Measurements from ENCODE around the gene AGTRAP. TPM values are rescaled to one million over a fixed set of nuclear protein-coding genes. Genes with fewer than 3 reads are reported as not detected.

The AGTRAP gene
- total RNA-seq, 1 donor from 2014 or later: 4.2 TPM

DNA sequence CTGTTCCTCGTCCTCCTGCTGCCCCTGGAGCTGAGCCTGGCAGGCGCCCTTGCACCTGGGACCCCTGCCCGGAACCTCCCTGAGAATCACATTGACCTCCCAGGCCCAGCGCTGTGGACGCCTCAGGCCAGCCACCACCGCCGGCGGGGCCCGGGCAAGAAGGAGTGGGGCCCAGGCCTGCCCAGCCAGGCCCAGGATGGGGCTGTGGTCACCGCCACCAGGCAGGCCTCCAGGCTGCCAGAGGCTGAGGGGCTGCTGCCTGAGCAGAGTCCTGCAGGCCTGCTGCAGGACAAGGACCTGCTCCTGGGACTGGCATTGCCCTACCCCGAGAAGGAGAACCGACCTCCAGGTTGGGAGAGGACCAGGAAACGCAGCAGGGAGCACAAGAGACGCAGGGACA lies 29.6 kb upstream of the AGTRAP start:
- DNase-seq: no peak

DNA sequence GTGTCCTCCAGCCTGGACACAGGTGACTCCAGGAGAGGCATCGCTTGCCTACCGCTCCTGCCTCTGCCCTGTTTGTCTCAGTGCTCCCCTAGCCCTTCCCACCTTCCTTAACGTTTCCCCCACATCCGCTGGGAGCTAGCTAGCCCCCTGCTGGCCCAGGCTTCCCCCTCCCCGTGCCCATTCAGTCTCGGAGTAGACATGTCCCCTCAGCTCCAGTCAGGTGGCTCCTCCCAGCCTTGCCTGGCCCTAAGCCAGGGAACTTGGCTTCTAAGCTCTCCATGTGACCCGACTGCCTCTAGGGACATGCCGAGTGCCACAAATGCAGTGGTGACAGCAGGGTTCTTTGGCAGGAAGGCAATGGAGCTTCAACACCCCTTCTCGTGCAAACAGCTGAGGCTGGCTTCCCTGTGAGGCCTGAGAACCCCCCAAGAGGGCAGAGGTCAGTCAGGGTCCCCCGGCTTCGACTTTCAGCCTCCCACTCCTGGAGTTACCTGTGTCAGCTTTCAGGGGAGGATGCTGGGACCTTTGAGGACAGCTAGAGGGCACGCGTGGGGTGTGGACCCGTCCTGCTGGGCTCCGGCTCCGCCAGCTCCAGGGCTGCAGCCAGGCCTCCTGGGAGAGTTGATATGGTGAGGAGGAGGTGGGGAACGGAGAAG lies 28.2 kb upstream of the AGTRAP start:
- DNase-seq: no peak

DNA sequence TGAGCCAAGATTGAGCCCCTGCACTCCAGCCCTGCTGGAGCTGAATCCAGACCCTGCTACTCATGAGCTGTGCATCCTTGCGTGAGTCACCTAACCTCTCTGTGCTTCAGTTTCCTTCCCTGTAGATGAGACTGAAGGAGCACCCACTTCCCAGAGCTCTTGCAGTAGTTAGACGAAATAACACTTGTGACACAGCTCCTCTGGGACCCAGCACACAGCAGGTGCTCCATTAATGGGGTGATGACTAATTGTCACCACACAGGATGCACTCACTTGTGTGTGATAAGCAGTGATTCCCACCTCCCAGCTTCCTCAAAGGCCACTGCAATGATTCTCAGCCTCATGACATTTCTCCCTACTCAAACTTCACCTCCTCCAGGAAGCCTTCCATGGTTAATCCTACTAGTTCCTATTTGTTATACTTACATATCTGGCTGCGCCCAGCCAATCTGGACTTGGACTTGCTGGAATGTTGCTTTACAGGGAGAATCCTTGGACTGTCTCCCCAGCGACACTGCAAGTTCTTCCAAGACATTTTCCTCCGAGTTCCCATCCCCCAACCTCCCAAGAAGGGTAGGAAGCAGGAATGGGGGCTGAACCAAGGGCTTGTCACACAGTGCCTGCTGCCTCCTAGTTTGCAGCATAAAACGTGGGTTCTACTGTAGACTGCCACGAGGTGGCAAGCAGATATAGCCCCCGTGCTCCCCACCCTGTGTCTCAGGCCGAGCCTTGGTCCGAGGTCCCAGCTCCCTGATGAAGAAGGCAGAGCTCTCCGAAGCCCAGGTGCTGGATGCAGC lies 27.2 kb upstream of the AGTRAP start:
- no peak for DNase-seq

DNA sequence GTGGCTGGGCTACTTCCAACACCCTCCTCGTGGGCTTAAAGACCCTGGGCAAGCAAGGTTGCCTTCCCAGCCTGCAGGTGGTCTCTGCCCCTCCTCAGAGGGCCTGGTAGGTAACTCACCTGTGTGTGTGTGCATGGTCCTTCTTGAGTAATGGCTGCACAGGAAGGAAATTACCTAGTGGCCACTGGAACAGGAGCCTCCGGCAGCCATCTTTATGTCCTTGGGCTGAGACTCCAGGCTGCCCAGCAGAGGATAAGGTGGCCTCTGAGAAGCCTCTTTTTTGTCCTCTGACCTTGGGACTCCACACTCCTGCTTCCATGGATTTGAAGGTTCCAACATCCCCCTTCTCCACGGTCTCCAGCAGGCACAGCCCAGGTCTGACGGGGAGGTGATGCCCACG lies 24.4 kb upstream of the AGTRAP start:
- no peak for DNase-seq

DNA sequence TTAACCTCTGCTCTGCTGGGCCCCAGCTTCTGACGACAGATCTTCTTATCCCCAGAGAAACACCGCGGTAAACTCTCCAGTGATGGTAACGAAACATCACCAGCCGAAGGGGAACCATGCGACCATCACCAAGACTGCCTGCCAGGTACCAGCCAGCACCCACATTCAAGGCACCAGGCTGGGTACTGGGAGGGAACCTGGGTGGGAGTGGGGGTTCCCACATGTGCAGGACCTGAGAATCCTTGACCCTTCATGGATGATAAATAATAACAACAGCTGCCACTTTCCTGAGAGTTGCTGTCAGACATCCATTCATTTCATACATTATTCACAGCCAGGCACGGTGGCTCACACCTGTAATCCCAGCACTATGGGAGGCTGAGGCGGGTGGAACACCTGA lies 23.7 kb upstream of the AGTRAP start:
- no peak for DNase-seq

DNA sequence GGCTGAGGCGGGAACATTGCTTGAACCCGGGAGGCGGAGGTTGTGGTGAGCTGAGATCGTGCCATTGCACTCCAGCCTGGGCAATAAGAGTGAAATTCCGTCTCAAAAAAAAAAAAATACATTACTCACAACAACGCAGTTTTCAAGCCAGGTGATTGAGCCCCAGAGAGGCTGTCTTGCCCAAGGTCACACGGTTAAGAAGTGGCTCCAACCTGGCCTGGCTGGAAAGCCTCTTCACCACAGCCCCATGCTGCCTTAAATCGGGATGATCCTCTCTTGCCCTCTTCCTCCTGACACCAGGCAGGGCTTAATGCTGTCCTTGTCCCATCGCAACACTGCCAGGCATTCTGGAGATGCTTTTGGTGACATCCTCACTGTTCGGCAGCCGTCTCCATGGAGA lies 22.8 kb upstream of the AGTRAP start:
- DNase-seq: no peak

DNA sequence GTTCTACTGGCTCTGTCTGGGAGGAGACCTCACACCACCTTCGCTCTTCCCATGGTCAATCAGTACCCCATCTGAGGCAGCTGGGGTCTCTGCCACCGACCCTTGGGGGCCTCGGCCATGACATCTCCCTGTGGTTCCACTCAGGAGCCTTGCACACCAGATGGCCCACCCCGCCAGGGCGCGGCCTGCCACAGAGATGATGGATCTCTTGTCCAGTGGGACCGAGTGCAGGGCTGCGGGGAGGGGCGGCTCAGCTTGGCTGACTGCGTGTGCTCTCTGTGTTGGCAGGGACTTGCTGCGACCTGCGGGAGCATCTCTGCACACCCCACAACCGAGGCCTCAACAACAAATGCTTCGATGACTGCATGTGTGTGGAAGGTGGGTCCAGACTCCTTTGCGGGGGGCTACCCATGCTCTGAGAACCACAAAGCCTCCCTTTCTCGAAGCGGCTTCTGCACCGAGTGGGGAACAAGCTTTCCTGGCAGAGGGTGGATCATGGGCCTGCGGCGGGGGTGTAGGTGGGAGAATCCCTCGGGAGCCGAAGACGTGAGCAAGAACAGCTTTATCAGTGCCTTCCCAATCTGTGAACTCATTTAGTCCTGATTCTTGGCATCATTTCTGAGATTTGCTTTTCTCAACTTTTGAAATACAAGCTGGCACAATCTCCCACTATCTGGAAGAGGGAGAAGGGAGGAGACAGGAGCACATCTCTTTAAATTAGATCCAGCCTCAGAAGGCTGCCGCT lies 20.9 kb upstream of the AGTRAP start:
- DNase-seq: no peak

DNA sequence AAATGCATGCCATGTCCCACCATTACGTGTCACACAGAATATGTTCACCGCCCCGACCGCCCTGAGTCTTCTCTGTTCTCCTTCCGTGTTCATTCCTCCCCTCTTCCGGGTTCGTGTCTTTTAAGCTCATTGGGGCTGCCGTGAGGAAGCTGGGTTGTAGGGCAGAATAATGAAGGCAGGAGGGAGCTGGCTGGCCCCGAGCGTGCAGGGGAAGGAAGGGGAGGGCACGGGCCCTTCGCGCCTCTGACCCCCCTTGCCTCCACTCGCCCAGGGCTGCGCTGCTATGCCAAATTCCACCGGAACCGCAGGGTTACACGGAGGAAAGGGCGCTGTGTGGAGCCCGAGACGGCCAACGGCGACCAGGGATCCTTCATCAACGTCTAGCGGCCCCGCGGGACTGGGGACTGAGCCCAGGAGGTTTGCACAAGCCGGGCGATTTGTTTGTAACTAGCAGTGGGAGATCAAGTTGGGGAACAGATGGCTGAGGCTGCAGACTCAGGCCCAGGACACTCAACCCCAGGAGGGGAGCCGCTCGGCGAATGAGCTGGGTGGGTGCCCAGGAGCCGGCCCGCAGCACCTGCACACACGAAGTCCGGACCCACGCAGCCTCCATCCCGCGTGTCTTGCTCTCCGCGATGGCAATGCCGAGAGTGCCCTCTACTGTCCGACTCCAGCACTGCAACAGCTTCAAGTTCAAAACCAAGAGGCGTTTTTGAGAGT lies 16.5 kb upstream of the AGTRAP start:
- DNase-seq: peak; percentile 63

DNA sequence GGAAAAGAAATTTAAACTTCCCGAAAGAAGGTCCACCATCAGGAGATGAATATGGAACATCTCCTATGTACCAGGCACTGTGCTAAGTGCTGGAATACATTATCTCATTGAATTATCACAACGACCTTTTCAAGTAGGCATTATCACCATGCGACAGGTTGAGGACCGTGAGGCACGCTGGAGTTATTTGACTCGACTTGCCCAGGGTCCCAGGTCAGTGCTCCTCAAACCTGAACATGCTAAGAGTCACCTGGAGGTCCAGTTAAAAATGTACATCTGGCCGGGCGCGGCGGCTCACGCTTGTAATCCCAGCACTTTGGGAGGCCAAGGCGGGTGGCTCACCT lies 15.9 kb upstream of the AGTRAP start:
- no peak for DNase-seq

DNA sequence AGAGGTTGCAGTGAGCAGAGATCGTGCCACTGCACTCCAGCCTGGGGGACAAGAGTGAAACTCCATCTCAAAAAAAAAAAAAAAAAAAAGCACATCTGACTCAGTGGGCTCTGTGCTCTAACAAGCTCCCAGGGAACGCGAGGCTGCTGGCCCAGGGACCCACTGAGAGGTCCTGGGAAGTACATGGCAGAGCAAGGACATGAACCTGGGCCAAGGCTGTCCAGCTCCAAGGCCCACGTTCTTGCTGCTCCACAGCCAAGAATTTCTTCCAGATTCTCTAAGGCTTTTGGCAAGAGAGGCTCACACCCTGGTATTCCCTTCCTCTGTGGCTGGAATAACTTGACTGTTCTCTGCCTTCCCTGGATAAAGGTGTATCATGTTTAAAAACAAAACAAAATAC lies 15.4 kb upstream of the AGTRAP start:
- DNase-seq: no peak

DNA sequence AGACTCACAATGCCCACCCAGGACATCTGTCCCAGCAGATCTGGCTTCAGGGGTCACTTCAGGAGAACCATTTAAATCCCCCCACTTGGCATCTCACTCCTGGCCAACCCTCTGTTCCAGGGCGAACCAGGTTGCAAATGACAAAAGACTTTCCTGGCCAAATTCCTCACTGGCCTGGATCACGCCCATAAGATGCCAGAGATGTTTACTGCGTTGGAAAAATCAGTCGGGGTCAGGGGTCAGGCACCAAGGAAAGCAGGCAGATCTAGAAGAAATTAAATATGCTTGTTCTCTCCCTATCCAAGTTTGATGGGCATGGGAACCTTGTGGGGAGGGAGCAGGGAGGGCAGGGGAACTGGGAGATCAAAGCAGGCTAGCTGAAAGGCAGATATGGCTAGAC lies 14.6 kb upstream of the AGTRAP start:
- DNase-seq: no peak

DNA sequence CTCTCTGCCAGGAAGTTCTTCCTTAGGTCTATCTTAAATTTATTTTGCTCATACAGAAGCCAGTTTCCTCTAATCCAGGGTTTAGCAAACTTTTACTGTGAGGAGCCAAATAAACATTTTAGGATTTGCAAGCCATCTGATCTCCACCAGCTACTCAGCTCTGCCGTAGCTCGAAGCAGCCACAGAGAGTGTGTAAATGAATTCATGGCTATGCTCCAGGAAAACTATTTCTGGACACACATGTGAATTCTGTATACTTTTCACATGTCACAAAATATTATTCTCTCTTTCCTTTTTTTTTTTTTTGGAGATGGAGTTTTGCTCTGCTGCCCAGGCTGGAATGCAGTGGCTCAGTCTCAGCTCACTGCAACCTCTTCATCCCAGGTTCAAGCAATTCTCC lies 13.4 kb upstream of the AGTRAP start:
- no peak for DNase-seq

DNA sequence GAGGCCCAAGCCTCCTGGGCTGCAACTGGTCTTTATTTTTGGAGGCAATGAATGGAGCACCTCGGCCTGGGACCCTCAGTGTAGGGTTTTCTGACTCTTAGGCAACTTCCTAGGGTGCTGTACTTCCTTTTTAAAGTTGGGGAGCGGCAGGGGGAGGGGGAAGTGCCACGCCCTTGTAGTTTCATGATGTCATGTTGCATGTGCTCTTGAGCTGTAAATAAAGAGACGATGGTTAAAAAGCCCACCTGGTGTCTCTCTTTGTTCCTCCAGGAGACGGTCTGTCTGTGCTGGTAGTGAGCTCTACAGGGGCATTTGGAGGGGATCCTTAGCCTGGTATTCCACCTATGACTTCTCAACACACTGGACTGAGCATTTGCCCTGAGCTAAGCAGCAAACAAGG lies 10.3 kb upstream of the AGTRAP start:
- no peak for DNase-seq

DNA sequence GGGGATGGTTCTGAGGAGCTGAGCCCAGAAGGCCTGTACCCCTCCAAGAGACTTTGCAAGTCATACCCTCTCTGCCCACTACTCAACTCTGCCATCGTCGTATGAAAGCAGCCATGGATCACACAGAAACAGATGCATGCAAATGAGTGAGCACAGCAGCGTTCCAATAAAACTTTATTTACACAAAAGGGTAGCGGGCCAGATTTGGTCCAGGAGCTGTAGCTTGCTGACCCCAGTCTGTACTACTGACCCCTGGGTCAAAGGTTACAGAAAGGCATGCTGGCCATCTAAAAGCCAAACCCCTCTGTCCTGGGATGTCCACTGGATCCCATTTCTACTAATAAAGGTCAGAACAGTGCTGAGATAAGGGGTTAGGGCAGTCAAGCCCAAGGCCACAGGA lies 8.8 kb upstream of the AGTRAP start:
- no peak for DNase-seq

DNA sequence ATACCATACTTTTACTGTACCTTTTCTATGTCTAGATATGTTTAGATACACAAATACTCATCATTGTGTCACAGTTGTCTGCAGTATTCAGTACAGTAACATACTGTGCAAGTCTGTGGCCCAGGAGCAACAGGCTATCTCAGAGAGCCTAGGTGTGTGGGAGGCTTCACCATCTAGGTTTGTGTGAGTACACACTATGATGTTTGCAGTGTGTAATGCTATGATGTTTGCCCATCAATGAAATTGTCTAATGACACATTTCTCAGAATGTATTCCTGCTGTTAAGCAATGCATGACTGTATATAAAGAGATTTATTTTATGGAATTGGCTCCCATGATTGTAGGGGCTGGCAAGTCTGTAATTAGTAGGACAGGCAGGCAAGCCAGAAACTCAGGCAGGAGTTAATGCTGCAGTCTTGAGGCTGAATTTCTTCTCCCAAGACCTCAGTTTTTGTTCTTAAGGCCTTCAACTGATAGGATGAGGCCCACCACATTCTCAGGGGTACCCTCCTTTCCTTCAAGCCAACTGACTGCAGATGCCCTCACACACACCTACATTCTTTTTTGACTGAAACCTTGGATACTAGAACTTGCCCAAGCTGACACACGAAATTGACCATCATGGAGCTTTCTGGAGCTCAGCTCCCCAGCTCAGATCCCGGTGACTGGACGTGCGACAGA lies 7.7 kb upstream of the AGTRAP start:
- DNase-seq: no peak

DNA sequence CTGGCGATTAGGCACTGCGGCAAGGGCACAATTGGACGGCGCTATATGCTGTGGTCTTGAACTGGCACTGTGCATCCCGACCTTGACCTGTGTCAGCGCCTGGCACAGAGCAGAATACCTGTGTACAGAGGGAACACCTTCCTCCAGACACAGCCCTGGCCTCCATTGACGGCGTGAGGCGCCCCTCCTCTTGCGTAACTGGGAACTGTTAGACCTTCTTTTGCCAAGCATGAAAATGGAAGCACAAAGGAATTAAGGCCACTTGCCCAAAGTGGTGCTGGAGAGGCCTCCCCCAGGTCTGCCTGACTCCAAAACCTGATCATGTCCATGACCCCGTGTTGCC lies 6.8 kb upstream of the AGTRAP start:
- DNase-seq: no peak

DNA sequence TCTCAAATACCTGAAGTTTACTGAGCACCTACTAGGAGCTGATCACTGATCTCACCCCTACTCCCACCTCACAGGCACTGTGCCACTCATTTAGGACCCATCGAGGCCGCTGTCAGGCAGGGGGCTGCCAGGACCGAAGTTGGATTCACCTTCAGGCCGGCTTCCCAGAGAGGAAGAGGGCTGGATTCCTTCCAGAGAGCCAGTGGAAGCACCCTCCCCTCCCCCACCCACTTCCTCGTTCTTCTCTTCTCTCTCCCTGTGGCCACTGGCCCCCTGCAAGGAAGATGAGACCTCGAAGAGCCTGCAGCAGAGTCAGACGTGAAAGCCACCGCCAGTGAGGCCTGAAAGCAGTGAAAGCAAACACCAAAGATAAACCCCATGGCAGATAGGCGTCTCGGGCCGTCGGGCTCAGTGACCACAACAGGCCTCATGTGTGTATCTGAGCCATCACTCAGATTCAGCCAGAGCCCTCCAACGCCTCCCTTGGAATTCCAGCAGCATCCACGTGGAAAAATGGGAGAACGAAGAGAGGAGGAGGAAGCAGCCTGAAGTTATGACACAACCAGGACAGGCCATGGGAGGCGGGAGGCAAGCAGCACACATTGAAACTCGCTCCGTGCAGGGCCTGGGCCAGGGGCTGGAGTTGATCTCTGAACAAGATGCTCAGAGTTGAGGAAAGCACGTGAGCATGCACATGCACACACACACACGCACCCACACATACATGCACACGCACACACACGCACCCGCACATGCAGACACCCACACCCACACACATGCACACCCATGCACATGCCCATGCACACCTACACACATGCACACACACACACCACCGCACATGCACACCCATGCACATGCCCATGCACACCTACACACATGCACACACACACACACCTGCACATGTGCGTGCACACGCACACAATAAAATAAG lies 6.2 kb upstream of the AGTRAP start:
- no peak for DNase-seq

DNA sequence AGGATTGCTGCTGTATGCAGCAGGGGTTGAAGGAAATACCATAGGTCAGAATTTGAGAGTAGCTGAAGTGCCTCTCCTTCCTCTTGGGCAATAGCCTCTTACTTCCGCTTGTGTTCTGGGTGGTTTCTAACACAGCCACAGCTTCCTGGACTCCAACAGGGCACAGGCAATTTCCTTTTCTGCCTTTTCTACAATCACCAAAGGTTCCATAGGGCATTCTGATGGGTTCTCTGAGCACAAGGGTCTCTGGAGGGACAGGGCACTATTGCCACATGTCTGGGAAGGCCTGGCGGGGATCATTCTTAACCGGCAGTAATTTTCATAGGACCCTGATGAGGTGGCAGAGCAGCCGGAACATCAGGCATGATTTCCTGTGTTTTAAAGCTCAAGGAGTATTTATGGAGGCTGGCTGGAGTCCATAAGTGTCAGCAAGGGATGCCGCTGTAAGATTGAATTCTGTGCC lies 5.5 kb upstream of the AGTRAP start:
- no peak for DNase-seq

DNA sequence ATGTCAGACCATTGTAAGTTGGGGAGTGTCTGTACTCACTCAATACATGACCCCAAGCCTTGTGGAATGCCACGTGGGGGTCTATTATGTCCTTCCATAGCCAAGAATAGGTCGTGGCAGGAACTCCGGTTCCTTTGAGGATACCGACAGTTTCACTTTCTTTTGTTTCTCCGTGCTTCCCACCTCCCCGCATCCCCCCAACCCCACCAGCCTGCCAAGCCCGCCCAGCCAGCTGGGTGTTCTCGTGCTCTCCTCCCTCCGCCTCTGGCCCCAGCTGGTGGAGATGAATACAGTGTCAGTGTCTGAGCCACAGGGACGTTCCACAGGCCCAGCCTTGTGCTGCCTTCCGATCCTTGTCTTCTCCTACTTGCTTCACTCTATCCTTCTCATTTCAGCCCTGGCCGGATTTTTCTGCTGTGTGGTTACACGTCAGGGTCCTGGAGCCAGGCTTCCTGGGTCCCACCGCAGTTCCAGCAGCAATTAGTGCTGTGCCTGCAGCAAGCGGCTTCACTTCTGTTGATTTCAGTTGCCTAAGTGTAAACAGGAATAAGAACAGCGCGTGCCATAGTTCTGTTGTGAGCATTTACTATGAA lies 4.1 kb upstream of the AGTRAP start:
- DNase-seq: peak; percentile 76

DNA sequence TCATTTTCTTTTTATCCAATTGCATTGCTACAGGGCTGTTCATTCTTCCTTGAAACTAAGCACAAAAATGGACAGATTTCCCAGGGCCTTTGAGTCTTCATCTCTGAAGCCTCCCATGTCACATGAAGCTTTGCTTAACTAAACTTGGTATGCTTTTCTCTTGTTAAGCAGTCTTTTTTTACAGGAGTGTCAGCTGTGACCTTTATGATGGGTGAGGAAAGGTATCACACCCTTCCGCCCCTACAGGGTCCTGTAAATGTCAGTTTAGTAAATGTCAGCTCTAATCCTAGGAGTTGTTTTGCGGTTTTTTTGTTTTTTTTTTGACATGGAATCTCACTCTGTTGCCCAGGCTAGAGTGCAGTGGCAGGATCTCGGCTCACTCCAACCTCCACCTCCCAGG lies 2.6 kb upstream of the AGTRAP start:
- no peak for DNase-seq

DNA sequence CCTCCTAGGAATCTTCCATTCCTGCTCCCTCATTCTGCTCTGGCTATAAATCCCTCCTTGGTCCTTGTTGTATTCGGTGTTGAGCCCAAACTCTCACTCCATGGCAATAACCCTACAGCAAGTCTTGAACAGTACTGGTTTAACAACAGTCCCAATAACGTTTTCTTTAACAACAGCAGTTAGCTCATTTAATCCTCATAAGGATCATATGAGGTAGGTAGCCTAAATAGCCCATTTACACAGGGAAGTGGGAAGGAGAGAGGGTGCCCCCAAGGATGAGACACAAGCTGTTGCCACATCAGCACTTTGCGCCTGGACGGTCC lies 444 bp upstream of the AGTRAP start:
- DNase-seq: no peak
